ENCODE data around the gene WDR86.
A peak's percentile ranks its signal among the peaks of the same experiment; 100 is the strongest.

The WDR86 gene

DNA sequence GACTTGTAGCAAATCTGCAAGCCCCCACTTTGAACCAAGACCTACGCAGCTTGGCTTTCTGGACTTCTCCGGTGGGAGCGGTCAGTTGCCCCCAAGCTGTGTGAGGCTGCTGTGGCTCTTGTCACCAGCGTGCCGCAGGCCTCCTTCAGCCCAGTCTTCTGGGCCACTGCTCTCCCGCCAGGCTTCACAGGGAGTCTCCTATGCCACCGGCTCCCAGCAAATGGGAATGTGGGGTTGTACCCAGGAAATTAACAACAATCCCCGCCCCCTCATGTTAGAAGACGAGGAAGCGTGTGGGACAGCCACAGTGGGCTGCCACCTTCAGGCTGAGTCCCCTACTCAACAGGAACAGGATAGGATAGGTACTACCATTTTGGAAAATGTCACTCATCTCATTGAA lies 4.2 kb downstream of the WDR86 start:
- DNase-seq = no peak

GRCh38 chr7:151405056-151405455 lies 4.8 kb downstream of the WDR86 start:
- no peak for DNase-seq

DNA sequence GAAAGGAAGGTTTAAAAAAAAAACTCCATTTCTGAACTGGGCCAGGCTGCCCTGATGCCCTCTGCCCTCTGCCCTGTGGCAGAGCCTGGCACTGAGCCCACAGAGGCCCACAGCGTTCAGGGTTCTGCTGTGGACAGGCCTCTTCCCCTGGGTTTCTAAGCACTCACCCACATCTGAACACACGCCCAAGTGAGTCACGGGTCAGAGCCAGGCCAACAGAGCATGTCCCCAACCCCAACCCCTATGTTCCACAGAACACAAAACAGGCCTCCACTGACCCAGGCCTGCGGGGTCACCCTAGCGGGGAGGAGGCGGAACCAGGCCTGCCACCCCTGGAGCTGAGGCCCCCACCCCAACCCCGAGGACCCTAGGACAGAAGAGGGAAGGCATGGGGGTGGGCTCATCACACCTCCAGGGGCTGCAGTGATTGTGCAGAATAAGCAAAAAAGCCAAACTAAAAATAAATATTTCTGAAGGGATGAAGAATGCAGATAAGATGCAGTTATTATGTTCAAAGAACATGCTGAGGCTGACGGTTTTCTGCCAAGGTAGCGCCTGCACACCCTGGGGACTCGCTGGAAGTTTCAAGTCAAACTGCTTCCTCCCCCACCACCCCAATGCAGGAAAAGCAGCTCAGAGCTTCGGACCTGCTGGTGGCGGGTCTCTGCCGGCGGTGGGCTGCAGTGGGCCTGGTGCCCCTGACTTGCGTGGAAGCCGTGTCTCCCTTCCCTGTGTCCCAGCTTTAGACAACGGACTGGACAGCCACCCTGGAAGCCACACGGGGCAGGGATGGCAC lies 5.4 kb downstream of the WDR86 start:
- DNase-seq = peak; percentile 30

DNA sequence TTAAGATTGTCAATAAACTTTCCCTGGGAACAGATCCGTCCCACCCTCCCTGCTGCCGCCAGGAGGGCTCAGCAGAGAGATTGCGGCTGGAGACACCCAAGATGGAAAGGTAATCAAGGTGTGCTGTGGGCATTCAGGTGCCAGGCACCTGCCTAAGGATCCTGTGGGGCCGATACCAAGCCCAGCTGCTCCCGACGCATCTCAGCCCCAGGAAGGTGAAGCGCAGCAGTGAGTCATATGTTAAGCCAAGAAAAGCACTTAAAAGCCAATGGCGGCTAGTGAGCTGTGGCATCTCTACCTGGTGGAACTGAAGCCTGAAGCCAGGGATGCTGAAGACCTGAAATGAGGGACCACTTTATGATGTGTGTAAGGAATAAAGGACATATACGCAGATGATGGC lies 6.1 kb downstream of the WDR86 start:
- no peak for DNase-seq

DNA sequence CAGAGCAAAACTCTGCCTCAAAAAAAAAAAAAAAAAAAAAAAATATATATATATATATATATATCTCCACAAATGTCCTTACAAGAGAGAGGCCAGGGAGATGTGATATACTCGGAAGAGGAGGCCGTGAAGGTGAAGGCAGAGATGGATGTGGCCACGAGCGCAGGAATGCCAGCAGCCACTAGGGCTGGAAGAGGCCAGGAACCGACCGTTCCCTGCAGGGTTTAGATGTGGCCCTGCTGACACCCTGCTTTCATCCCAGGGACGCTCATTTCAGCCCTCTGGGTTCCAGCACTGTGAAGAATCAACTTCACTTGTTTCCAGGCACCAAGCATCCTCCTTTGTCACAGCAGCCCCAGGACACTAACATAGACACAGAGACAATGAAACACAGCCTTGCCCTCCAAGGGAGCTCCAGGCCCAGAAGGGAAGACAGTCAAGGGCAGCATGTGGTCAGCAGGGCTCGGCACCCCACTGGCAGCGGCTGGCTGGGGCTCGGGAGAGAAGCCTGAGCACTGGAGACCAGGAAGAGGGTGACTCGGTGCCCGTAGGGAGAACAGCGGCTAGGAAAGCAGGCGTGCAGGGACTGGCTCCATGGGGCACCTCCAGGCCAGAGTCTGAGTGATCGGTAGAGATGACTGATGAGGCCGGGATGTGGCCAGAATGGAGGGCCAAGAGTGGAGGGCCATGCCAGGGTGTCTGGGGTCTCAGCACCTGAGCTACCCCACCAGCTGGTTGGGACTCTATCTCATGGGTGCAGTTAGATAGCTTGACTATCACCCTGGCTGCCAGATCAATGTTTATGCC lies 7.6 kb downstream of the WDR86 start:
- DNase-seq = no peak

GRCh38 chr7:151400626-151401315 lies 9.1 kb downstream of the WDR86 start:
- DNase-seq = peak; percentile 33

- DNase-seq = no peak
These were observed 9.9 kb downstream of the WDR86 start for GRCh38 chr7:151399906-151400305.

DNA sequence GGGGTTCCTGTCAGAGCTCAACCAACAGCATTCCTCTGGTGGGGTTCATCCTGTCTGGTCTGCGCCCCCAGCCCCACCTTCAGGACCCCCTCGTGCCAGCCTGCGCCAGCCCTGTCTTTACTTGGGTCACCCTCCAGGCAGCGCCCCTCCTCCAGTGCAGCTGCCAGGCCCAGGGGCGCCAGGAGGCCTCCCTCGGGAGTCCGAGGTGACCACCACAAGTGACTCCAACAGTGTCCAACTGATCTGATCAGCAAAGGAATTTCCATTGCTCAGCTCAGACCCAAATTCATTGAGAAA lies 10.6 kb downstream of the WDR86 start:
- no peak for DNase-seq

GRCh38 chr7:151398446-151399304 lies 11.2 kb downstream of the WDR86 start:
- DNase-seq = no peak

DNA sequence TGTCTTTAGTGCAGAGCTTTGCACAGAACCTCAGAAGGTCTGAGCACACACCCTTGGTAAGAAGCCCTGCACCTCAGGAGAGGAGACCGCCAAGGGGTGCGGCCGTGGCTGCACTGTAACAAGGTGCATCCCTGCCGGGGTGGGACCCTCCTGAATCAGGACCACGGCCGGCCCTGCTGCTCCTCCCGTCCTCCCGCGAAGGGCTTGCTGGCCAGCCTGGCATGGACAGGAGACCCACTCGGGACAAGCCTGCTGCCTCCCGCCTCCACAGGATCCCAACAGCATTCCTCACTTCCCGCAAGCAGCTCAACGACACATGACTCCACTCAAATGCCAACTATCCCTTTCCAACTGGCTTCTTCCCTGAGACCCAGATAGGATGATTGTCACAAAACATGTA lies 12.8 kb downstream of the WDR86 start:
- DNase-seq = no peak

- no peak for DNase-seq
These were observed 13.4 kb downstream of the WDR86 start for GRCh38 chr7:151396328-151396970.

GRCh38 chr7:151395036-151395367 lies 14.8 kb downstream of the WDR86 start:
- DNase-seq = no peak

- no peak for DNase-seq
These were observed 15.5 kb downstream of the WDR86 start for GRCh38 chr7:151394076-151395035.

DNA sequence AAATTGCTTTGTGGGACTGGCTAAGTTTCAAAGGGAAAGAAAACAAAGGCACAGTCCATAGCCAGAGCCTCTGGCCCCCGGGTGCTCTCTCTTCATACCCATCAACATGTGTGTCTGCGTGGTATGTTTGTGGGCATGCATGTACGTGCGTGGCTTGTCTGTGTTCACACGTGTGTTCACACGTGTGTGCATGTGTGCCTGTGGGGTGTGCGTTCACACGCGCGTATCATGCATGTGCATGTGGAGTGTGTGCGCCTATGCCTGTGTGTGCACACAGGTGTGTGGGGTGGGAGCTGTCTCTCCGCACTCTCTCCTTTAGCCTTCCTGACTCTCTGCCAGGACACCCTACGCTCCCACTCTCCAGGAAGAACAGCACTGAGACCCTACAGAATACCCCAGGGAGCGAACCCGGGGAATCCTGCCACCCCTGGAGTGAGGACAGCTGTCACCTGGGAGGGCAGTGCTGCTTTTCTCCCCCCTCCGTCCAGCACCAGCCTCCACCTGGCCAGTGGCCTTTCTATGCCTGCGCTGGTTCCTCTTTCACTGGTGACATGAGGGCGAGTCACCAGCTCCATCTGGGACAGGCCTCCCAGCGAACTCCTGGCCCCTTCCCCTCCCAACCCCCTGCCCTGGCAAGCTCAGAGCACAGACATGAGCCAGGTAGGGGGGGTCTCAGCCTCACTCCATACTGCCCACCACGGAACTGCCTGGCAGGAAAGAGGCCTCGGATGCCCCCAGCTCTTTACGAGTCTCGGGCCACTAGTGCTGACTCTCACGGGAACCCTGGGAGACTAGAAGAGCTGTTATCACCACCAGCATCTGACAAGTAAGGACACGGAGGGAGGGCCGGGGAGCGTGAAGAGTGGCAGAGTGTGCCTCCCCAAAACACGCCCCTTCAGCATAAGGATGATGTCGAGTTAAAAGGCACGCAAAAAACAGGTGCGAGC lies 16.5 kb downstream of the WDR86 start:
- no peak for DNase-seq

DNA sequence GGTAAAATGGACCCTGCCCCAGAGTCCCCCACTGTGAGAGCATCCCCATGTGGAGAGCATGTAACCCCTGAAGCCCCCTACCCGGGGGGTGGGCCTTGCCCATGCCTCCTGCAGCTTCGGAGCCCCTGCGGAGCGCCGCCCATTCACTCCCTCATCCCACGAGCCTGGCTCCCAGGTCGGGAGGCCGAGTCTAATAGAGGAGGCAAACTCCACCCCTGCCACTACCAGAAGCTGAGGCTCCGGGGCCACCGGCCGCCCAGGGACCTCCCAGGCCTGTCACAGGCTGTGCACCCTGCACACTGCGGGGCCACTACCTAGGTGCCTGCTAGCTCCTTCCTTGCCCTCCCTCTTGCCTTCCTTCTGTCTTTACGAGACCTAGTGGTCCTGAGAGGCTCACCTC lies 17.4 kb downstream of the WDR86 start:
- DNase-seq = no peak

DNA sequence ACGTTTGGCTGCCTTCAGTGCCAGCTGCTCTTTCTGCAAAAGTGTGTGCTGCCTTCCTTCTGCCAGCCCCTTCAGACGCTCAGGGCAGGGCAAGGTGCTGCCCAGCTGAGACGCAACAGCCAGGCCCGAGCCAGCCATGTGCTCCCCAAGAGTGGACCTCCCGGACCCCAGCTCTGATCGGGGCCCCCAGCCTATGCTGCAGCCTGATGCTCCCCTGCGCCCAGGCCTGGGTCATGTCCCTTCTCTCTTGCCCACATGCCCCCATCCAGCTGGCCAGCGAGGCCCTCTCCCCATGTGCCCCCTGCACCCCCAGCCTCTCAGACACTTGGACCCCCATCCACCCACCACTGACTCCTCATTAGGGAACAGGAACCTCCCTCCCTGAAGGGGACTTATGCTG lies 17.8 kb downstream of the WDR86 start:
- DNase-seq = no peak

GRCh38 chr7:151391358-151391730 lies 18.5 kb downstream of the WDR86 start:
- no peak for DNase-seq

- DNase-seq = no peak
These were observed 19.1 kb downstream of the WDR86 start for GRCh38 chr7:151390598-151391357.
